ENCODE measurements around the gene DHRS7.

DNA sequence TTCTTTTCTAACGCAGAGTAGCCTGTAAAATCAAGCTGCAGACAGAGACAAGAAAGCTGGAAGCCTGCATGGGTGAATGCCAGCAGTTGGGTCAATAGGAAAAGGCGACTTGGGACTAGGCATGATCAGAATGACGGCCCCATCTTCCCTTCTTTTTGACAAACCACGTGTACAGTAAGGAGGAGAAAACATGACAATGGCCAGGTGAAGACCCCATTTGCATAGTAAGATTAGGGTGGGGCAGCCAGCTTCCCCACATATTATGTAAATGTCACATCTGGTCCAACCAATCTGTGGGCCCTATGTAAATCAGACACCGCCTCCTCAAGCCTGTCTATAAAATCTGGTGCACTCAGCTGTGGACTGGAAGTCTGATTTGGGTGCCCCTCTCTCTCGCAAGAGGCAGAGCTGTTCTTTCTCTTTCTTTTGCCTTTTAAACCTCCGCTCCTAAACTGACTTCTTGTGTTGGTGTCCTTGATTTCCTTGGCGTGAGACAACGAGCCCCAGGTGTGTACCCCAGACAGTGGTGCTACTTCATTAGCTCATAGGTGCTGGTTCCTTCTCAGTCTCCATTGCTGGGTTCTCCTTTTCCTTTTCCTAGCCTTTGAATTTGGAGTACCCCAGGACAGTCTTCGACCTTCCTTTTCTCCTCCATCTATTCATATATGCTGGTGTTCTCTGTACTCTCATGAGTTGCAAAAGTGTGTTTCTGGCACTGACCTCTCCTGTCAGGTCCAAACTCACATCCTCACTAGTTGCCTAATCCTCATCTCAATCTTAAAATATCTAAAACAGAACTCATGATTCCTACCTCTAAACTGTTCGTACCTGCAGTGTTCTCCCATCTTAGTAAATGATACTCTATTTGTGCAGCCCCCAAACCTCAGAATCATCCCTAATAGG, 9.4 kb upstream of the DHRS7 start:
- TF ChIP-seq, protein P1, sequence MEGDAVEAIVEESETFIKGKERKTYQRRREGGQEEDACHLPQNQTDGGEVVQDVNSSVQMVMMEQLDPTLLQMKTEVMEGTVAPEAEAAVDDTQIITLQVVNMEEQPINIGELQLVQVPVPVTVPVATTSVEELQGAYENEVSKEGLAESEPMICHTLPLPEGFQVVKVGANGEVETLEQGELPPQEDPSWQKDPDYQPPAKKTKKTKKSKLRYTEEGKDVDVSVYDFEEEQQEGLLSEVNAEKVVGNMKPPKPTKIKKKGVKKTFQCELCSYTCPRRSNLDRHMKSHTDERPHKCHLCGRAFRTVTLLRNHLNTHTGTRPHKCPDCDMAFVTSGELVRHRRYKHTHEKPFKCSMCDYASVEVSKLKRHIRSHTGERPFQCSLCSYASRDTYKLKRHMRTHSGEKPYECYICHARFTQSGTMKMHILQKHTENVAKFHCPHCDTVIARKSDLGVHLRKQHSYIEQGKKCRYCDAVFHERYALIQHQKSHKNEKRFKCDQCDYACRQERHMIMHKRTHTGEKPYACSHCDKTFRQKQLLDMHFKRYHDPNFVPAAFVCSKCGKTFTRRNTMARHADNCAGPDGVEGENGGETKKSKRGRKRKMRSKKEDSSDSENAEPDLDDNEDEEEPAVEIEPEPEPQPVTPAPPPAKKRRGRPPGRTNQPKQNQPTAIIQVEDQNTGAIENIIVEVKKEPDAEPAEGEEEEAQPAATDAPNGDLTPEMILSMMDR (conservative IDR thresholded peaks at IDR 0.05 in 1 of 2, IDR thresholded peaks at IDR 0.05 in 1 of 2; ENCODE audit: extremely low read depth in 1 of 2, insufficient read depth in 1 of 2, low read depth in 1 of 2, low read length in 2 of 2) = no peak
- TF ChIP-seq EZH2 (IDR thresholded peaks at IDR 0.05; ENCODE audit: borderline replicate concordance, low read length) = no peak
